GM15510 (cell line): ENCODE measurements around the gene SCGB2B2.

Experiments
- POLR2A ChIP-seq: IDR thresholded peaks from 3 replicates; pipeline ENCODE4 v1.6.1; 2011; ENCODE audit warnings: borderline replicate concordance; ENCODE audit not compliant: insufficient read length; ENCODE audit errors: extremely low read depth

SCGB2B2 gene

GRCh38 chr19:34645551-34645950 is 31.4 kb downstream of the SCGB2B2 start:
- TF ChIP-seq POLR2A: no peak

- TF ChIP-seq POLR2A: no peak
Measured at GRCh38 chr19:34644991-34645461, 31.9 kb downstream of the SCGB2B2 start.

- TF ChIP-seq POLR2A: no peak
Measured at GRCh38 chr19:34642241-34642640, 34.7 kb downstream of the SCGB2B2 start.

GRCh38 chr19:34639491-34640085 is 37.4 kb downstream of the SCGB2B2 start:
- TF ChIP-seq POLR2A: no peak

GRCh38 chr19:34633802-34634201 is 43.2 kb downstream of the SCGB2B2 start:
- no peak for TF ChIP-seq POLR2A
